Frontal cortex (tissue), 4 donors: Measurements from ENCODE around the gene PARL. TPM values are rescaled to one million over a fixed set of nuclear protein-coding genes. Genes with fewer than 3 reads are reported as not detected.
A peak's percentile ranks its signal among the peaks of the same experiment; 100 is the strongest.

ENCODE experiments used
- DNase-seq, 2 donors: peaks; one replicate each; pipeline ENCODE4 v3.0.0; 2012; ENCODE audit warnings: low spot score in 2 of 2
- FAIRE-seq: peaks from 2 replicates; lab custom pipeline; 2012; peaks lifted over from hg19 to GRCh38; lab: Jason Lieb, UNC
- total RNA-seq: library from RNA; depleted of rRNA; stranded (reverse); fragments of >200 nt; gene quantifications from one replicate; pipeline ENCODE4 v1.2.3, GENCODE V29; 2014
- donor health status: control.
- donor health status: control.
- donor health status: control.

The PARL gene
- total RNA-seq, 1 donor from 2014 or later: 19.6 TPM

DNA sequence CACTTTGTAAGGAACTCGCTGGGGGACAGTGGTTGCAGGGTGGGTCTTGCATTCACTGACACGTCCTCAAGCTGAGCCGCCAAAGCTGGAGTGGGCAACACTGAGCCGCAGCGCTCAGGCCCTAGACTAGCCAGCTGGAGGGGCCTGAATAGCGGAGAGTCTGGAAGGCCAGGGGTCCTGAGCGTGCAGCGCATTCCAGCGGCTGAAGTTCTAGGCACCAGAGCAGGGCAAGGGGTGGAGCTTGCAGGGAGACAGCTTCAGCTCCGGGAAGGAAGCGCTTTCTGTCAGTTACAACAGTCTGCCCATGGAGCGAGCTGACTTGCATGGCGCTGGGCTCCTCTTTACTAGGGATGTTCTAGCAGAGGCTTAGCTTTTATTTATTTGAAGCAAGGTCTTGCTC is 62.0 kb downstream of the PARL start:
- FAIRE-seq (no peak), DNase-seq (no peak)

DNA sequence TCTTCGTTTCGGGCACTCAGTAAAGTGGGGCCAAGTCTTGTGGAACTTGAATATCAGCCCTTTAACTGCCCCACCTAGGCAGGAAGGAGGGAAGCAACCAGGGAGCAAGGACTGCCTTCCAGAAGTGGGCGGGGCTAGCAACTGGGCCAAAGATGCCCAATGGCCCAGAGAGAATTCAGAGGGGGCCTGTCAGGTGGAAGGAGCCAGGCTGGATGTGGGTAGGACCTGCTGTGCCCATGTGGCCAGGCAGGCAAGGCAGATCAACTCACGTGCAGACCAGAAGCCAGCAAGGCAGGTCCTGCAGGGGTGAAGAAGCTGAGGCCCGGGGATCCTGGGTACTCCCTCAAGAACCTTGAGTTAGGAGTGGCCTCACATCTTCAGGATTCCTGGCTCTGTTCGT is 64.8 kb downstream of the PARL start:
- DNase-seq (no peak), FAIRE-seq (no peak)

DNA sequence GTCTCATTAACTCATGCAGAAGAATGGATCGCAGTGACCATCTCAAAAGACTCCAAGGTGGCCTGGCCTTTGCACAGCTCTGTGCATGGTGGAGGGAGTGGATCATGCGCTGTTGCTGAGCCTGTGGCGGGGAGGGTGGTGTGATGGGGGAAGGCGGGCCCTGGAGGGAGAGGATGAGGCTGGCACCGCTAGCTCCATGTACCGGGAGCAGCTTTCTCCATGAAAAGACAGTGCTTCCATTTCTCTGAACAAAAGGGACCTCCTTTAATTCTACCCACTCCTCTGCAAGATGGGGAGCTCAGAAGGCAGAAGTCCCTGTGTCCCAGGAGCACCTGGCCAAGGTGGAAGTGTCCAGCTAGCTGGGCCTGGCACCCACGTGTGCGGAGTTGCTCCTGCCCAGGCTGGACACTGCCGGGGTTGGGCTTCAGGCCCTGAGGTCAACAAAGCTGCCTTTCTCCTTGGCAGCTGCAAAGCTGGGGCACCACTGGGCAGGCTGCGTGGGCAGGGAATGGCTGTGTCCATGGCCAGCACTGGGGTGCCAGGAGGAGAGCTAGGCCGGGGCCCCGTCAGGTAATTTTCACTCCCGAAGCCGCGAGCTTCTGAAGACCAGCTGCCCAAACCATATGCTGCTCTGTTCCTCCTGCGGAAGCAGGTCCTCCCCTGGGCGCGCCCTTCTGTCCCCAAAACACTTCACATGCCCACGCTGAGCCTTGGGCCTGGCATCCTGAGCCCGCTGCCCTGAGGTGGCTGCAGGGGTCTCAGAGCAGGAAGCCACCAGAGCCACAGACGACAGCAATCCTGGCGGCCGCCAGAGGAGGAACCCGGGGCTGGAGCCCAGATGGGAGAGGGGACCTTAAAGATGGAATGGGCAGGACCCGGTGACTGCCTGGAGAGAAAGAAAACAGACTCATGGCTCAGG is 65.7 kb downstream of the PARL start:
- DNase-seq (peak; percentile 34 to 64), FAIRE-seq (no peak)

DNA sequence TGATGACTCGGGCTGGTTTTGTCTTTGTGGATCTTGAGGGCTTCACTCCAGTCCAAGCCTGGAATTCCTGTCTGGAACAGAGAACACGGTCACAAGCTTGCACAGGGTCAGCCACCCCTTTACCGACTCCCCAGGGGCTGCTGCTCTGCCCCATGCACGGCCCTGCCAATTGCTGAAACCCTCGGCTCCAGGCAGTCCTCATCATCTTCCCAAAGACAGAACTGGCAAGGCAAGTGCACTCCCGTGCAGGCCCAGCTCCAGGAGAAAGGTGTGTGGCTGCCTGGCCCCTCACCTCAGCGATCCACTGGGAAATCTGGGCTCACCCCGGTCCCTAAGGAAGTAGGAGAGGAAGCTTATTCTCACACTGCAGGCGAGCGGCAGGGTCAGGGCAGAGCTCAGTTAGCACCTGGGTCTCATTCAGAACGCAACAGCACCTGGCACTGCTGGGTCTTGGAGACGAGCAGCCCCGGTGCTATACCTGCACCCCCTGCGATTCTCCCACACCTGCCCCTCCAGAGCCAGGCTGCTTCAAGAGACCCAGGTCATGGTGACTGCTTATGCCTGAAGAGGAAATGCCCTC is 66.5 kb downstream of the PARL start:
- no peak for FAIRE-seq
- DNase-seq: no peak

DNA sequence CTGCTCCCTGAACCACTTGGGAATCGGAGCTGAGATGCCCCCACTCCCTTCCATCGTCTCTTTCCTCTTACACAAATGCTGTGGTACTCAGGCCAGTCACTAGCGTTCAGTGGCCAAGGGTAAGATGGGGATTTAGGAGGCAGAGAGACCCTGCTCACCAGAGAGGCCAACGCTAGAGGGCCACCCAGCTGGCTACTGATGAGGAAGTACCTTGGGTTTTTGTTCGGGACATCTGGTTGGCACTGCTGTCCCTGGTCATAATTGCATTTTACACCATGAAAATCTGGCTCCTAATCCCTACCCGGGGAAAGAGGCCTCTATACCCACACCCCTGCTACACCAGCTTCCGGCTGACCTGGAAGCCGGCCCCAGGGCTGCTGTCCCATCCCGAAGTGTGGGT is 67.0 kb downstream of the PARL start:
- DNase-seq (no peak), FAIRE-seq (no peak)

GRCh38 chr3:183816681-183817510 is 67.8 kb downstream of the PARL start:
- FAIRE-seq (no peak), DNase-seq (no peak)

DNA sequence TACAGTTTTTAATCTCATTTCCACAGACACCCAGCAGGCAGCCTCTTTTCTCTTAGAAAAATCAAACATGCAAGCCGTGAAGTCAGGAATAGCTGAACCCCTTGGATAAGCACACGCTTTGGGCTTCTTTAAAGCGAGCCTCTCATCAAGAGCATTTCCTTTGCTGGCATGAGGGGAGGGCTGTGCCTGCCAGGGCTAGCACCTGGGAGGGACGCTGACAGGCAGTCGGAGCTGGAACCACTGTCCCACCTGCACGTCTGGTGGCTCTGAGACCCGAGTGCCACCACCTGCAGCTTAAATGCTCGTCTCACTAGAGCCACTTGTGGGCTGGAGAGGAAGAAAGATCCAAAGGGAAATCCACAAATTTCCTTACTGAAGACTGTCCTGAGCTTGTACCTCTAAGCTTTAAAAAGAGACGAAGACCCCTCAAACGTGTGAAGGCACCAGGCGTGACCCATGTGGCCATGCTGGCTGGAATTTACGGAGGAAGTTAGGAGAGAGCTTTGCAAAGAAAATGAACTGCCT is 68.7 kb downstream of the PARL start:
- no peak for DNase-seq
- FAIRE-seq: no peak

- DNase-seq (no peak), FAIRE-seq (no peak)
Measured at GRCh38 chr3:183815563-183815940, 69.1 kb downstream of the PARL start.

DNA sequence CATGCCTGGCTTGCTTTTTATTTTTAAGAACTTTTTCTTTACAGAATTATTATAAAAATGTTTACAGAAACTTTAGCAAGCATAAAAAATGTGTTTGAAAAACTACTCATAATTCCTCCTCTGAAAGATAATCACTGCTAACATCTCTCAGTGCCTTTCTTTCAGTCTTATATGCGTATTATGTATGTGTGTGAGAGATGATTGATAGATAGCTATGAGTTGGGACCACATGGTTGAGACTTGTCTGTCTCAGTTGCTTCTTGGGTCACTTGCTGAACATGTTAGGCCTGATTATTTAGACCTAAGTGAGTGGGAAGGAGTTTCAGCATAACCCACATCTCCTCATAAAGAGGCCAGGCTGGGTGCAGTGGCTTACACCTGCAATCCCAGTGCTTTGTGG is 70.4 kb downstream of the PARL start:
- DNase-seq: no peak
- no peak for FAIRE-seq

GRCh38 chr3:183812761-183813445 is 71.8 kb downstream of the PARL start:
- no peak for FAIRE-seq
- no peak for DNase-seq

GRCh38 chr3:183811638-183812037 is 73.0 kb downstream of the PARL start:
- FAIRE-seq (no peak), DNase-seq (no peak)

- DNase-seq (no peak), FAIRE-seq (no peak)
Measured at GRCh38 chr3:183810643-183811594, 73.8 kb downstream of the PARL start.

DNA sequence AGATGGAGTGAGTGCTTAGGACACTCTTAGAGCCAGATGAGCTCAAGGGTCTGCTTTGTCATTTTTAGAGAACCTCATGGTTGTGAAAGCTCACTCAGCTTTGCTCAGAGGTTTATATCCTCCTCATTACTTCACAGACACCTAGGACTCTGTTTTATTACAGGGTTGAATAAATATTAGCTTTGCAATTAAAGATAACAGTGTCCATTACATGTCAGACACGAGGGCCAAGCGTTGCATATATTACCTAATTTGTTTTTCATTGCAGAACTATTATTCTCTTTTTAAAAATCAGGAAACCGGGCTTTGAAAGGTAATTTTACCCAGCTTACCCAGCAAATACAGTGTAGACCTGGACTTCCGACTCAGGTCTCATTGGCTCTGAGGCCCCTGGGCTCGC is 75.4 kb downstream of the PARL start:
- FAIRE-seq (no peak), DNase-seq (no peak)

DNA sequence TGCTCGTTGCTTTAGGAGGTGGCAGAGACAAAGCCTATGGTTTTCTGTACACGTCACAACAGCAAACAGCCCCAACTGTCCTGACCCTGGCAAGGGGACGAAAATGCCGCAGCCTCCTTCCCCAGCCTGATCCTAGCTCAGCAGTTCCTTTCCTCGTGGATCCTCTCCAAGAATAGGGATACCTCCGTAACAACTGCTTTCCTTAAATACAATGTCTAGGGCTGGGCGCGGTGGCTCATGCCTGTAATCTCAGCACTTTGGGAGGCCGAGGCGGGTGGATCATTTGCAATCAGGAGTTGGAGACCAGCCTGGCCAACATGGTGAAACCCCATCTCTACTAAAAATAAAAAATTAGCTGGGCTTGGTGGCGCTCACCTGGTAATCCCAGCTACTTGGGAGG is 76.3 kb downstream of the PARL start:
- FAIRE-seq (no peak), DNase-seq (no peak)

DNA sequence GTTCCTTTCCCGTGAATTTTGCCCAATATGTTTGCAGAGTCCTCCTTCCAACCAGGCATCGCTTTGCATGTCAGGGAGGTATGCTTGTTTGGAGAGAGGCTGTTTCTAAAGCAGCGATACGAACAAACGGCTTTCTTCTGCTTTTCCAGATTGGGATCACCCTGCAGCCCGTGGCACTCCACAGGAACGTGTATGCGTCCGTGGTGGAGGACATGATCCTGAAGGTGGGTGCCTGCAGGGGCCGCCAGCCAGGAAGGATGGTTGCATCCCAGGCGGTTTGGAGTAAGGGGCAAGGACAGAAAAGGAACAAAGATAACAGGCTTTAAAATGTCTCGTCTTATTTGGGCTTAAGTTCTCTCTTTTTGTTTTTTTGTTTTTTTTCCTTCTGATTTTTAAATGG is 76.8 kb downstream of the PARL start:
- FAIRE-seq (no peak), DNase-seq (no peak)

DNA sequence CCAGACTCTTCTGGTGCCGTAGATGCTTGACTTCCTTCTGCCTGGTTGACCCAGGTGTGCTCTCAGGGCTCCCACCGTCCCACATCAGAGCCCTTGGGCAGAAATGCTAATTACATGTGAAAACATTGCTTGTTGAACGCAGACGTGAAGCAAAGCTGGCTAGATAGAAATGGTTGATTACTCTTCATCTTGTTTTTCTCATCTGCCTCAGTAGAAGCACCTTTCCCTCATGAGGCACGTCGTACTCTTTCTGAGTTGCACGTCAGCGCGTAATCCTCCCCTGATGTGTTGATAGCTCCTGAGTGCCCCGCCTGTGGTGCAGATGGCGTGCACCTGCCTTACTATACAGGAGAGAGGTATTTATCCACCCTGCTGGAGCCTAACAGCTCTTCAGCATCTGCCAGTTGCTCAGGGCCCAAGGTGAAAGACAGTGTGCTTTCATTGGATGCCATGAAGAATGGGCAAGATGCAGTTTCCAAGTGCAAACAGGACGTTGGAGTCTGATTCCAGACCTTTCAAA is 77.4 kb downstream of the PARL start:
- DNase-seq: no peak

DNA sequence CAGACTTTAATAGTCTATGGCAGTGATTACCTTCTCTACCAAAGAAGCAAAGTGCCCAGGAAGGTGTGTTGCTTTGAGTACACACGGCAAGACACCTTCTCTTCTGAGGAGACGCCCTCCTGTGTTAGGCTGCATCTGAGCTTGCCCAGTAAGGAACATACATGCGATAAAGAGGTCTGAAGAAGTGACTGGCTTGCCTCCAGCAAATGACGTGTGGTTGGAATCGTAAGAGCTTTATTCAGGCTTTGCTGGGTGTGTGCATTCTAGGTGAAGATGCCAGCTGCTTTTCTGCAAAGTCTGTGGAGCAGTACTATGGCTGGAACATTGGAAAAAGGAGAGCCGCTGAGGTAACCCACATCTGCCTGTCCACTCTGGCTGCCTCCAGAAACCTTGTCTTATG is 81.7 kb downstream of the PARL start:
- DNase-seq (no peak), FAIRE-seq (no peak)

More for the DNA sequence above, 77.4 kb downstream of the PARL start:
- no peak for FAIRE-seq

DNA sequence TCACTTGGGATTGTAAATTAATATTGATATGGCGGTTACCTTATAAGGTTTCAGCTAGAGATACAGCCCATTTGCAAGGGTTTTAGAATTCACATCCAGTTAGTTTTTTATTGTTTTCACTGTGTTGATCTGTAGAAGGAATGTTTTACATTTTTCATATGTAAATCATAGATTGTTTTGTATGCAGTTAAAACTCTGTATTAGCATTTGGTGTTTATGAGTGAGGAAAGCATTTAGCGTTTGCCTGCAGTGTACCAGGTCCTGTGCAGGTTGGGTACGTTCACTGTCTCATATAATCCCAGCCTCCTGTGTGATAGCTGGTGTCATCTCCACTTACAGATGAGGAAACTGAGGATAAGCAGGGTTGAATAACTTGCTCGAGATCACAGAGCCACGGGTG is 83.1 kb downstream of the PARL start:
- FAIRE-seq (no peak), DNase-seq (no peak)
